Osteocyte (in vitro differentiated cells): Measurements from ENCODE around the gene RYR3. TPM values are rescaled to one million over a fixed set of nuclear protein-coding genes. Genes with fewer than 3 reads are reported as not detected.

Experiments used
- DNase-seq: peaks from one replicate; pipeline ENCODE4 v3.0.0; 2021; ENCODE audit warnings: mixed read lengths; ENCODE audit not compliant: unreplicated experiment; ENCODE audit errors: extremely low spot score
- H3K27ac Mint-ChIP-seq: one replicate; pipeline ENCODE4 v1.8.0; 2021; ENCODE audit warnings: mild to moderate bottlenecking, mixed read lengths; ENCODE audit not compliant: unreplicated experiment
- H3K27me3 Mint-ChIP-seq: one replicate; pipeline ENCODE4 v1.8.0; 2021; ENCODE audit warnings: mixed read lengths; ENCODE audit not compliant: unreplicated experiment
- H3K36me3 Mint-ChIP-seq: one replicate; pipeline ENCODE4 v1.8.0; 2021; ENCODE audit warnings: mixed read lengths; ENCODE audit not compliant: unreplicated experiment
- H3K4me1 Mint-ChIP-seq: one replicate; pipeline ENCODE4 v1.8.0; 2021; ENCODE audit warnings: mixed read lengths; ENCODE audit not compliant: unreplicated experiment
- H3K4me3 Mint-ChIP-seq: one replicate; pipeline ENCODE4 v1.8.0; 2021; ENCODE audit warnings: mild to moderate bottlenecking, moderate library complexity, mixed read lengths; ENCODE audit not compliant: unreplicated experiment
- H3K9me3 Mint-ChIP-seq: one replicate; pipeline ENCODE4 v1.8.0; 2021; ENCODE audit warnings: mixed read lengths; ENCODE audit not compliant: unreplicated experiment
- total RNA-seq: library from RNA; stranded (reverse); gene quantifications from 2 replicates; pipeline ENCODE4 v1.2.1, GENCODE V29; 2021
- TF ChIP-seq, protein P1 (sequence below): fragments of 200-600 bp; sonication (generic); IDR thresholded peaks from 2 replicates; pipeline ENCODE4 v1.5.0; 2021; ENCODE audit warnings: antibody characterized with exemption, mild to moderate bottlenecking, moderate library complexity

RYR3 gene
- total RNA-seq, 1 donor from 2014 or later: not detected

DNA sequence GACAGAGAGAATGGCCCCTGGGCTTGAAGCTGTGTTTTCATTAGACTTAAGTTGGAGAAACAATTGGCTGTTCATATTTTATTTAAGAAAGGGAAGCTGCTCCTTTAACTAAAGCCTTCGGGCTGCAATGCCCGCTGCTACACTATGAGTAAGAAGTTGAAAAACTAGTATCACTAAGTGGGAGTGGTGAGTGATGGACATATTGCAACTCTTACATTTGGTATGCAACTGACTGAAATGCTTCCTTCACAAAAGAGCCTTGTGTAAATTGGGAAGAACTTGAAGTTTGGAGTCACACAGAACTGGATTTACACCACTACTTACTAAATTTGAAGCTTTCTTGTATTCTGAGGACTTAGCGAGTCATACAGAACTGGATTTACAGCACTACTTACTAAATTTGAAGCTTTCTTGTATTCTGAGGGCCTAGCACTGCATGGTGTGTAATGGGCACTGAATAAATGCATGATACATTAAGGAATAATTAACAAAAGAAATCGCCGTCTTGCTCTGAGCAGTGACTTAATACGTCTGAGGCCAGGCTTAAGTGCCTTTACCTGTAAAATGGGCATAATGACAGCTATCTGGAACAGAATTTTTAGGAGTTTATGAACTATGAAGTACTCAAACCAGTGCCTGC, 149.5 kb downstream of the RYR3 start:
- no peaks in the 10 kb centered on the region for H3K27me3 Mint-ChIP-seq
- no peak overlapping the region for H3K27ac Mint-ChIP-seq
- no peak overlapping the region for H3K4me3 Mint-ChIP-seq
- DNase-seq: no peak
- H3K4me1 Mint-ChIP-seq: no peaks in the 10 kb centered on the region
- no peaks in the 10 kb centered on the region for H3K36me3 Mint-ChIP-seq
- no peaks in the 10 kb centered on the region for H3K9me3 Mint-ChIP-seq
- TF ChIP-seq, protein P1, sequence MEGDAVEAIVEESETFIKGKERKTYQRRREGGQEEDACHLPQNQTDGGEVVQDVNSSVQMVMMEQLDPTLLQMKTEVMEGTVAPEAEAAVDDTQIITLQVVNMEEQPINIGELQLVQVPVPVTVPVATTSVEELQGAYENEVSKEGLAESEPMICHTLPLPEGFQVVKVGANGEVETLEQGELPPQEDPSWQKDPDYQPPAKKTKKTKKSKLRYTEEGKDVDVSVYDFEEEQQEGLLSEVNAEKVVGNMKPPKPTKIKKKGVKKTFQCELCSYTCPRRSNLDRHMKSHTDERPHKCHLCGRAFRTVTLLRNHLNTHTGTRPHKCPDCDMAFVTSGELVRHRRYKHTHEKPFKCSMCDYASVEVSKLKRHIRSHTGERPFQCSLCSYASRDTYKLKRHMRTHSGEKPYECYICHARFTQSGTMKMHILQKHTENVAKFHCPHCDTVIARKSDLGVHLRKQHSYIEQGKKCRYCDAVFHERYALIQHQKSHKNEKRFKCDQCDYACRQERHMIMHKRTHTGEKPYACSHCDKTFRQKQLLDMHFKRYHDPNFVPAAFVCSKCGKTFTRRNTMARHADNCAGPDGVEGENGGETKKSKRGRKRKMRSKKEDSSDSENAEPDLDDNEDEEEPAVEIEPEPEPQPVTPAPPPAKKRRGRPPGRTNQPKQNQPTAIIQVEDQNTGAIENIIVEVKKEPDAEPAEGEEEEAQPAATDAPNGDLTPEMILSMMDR: no peak

DNA sequence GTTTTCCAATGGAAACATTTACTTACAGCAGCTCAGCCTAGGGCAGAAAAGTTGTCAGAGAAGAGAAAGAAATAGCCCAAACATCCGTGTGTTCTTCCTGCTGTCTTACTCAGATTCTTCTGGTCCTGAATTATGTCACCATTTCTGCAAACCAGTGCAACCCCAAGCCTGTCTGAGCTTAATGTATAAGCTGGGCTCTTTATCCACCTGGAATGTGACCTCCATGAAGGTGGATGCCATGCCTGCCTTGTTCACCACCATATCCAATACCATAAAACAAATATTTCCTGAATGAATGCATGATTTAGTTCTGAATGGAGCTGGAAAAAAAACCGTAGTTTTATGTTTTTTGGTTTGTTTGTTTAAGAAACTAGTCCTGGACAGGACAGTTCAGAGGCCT, 150.9 kb downstream of the RYR3 start:
- no peak overlapping the region for H3K27ac Mint-ChIP-seq
- DNase-seq: no peak
- no peaks in the 10 kb centered on the region for H3K9me3 Mint-ChIP-seq
- H3K4me3 Mint-ChIP-seq: no peak overlapping the region
- no peaks in the 10 kb centered on the region for H3K36me3 Mint-ChIP-seq
- TF ChIP-seq, protein P1: no peak
- no peaks in the 10 kb centered on the region for H3K4me1 Mint-ChIP-seq
- H3K27me3 Mint-ChIP-seq: peaks cover 4% of the 10 kb centered on the region

DNA sequence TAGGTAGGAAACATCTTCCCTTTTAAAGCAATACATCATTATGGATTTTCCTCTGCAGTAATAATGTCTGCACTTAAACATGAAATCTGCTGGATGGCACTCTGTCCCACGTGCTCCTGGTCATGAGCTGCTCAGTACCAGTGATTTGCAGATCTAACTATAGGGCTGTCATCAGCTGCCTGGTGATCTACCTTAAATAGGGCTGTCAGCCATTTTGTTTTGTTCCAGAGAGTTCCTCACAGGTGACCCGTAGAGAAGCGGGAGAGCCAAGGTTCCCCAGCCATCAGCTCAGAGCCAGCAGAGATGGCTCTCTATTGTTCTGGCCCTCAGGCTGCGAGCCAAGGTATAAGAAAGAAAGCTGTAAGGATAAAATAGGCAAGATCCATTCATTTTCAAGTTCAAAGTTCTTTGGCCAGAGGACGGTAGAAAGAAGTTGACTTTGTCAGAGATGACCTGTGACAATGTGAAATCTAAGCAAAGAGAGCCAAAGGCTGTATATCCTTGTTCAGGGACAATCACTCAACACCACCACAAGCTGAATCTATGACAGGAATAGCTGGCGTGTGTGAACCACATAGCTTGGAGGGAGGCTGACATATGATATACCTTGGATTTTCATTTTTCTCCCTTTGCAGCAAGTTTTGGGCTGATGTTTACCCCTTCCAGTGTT, 156.5 kb downstream of the RYR3 start:
- TF ChIP-seq, protein P1: no peak
- Mint-ChIP-seq H3K4me1 (no peaks in the 10 kb centered on the region), H3K27me3 (peaks cover 4% of the 10 kb centered on the region), H3K9me3 (no peaks in the 10 kb centered on the region), H3K36me3 (no peaks in the 10 kb centered on the region), H3K4me3 (no peak overlapping the region), H3K27ac (no peak overlapping the region)
- DNase-seq: no peak

DNA sequence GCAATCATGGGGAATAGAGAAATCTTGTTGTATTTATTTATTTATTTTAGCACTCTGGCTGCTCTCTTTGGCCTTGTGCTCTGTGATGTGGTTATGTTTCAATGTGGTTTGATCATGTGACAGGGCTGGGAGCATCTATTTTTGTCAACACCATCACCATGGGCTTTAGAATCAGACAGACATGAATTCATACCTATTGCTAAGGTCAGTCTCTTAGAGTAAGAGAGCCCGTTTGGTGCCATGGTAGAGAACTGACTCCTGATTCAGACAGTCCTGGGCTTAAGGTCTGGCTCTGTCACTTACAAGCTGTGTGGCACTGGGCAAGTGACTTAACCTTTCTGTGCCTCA, 157.0 kb downstream of the RYR3 start:
- Mint-ChIP-seq H3K9me3 (no peaks in the 10 kb centered on the region), H3K27ac (no peak overlapping the region), H3K27me3 (peaks cover 6% of the 10 kb centered on the region), H3K4me3 (no peak overlapping the region), H3K36me3 (no peaks in the 10 kb centered on the region), H3K4me1 (no peaks in the 10 kb centered on the region)
- TF ChIP-seq, protein P1: no peak
- DNase-seq: no peak

DNA sequence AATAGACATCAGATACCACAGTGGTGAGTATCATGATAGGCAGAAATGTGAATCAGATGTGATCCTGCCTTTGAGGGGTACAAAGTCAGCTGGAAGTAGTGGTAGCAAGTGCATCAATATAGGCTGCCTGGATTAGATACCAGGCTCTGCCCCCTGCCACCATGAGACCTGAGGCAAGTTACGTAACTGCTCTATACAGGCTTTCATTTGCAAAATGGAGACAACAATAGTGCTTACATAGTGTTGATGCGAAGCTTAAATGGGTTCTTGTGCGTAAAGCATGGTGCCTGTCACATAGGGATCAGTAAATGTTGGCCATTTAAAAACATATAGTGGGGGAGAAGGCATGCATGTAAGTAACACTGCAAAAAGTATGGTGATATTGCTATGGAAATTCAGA, 158.0 kb downstream of the RYR3 start:
- no peaks in the 10 kb centered on the region for H3K4me1 Mint-ChIP-seq
- no peaks in the 10 kb centered on the region for H3K9me3 Mint-ChIP-seq
- no peak for DNase-seq

More for the DNA sequence above, 158.0 kb downstream of the RYR3 start:
- H3K36me3 Mint-ChIP-seq: no peaks in the 10 kb centered on the region
- no peak overlapping the region for H3K27ac Mint-ChIP-seq
- peaks cover 7% of the 10 kb centered on the region for H3K27me3 Mint-ChIP-seq
- no peak overlapping the region for H3K4me3 Mint-ChIP-seq
- TF ChIP-seq, protein P1: no peak
